Measurements from ENCODE around the gene ARFGEF2.

Gene ARFGEF2

DNA sequence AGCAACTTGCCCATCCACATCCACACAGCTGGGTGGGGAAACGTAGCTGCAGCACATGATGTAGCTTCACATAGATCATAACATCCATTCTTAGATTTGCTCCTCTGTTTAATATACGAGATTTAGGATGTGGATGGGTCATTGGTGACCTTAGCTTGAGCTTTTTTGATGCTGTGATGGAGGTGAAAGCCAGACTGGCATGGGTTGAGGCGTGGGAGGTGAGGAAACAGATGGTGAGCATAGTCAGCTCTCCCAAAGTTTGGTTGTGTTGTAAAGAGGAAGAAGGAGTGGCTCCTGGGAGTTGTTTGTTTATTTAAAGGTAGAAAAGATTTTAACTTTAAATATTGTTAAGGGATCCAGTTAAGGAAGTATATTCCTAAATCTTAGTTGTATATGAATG is 5.3 kb downstream of the ARFGEF2 start:
- Histone ChIP-seq H3K79me1 (ENCODE audit: low read length) (peaks cover 29% of the 10 kb centered on the region), H3K4ac (ENCODE audit: low read depth, low read length) (no peak overlapping the region), H3K4me1 (ENCODE audit: control insufficient read depth, low read depth, low read length) (peaks cover 2% of the 10 kb centered on the region), H3K4me2 (ENCODE audit: low read length) (no peak overlapping the region), H2AK5ac (ENCODE audit: low read length) (no peak overlapping the region), H4K5ac (ENCODE audit: low read length) (no peak overlapping the region), H3K23ac (ENCODE audit: low read length) (no peak overlapping the region), H3K79me2 (ENCODE audit: control insufficient read depth, insufficient read depth, low read length) (peaks cover 56% of the 10 kb centered on the region), H2BK15ac (replicated peaks; ENCODE audit: low read depth) (no peak overlapping the region), H3K18ac (ENCODE audit: low read length) (no peak overlapping the region), H4K8ac (ENCODE audit: low read depth, low read length) (no peak overlapping the region), H3K9ac (ENCODE audit: low read length) (no peak overlapping the region), H2BK5ac (ENCODE audit: low read length) (no peak overlapping the region), H3K4me3 (ENCODE audit: low read length) (no peak overlapping the region), H3K27ac (ENCODE audit: low read depth, low read length) (no peak overlapping the region), H2BK120ac (ENCODE audit: low read depth, low read length) (no peak overlapping the region), H3K27me3 (ENCODE audit: insufficient read depth, low read length, poor library complexity) (no peaks in the 10 kb centered on the region), H3K36me3 (ENCODE audit: control insufficient read depth, insufficient read depth, low read length) (no peaks in the 10 kb centered on the region), H3K56ac (ENCODE audit: low read length) (no peak overlapping the region)
- no peak for DNase-seq
- no CpG with 5 or more reads among the region's 3 CpGs for WGBS (ENCODE audit: extremely low coverage, insufficient coverage, low lambda C conversion rate)

DNA sequence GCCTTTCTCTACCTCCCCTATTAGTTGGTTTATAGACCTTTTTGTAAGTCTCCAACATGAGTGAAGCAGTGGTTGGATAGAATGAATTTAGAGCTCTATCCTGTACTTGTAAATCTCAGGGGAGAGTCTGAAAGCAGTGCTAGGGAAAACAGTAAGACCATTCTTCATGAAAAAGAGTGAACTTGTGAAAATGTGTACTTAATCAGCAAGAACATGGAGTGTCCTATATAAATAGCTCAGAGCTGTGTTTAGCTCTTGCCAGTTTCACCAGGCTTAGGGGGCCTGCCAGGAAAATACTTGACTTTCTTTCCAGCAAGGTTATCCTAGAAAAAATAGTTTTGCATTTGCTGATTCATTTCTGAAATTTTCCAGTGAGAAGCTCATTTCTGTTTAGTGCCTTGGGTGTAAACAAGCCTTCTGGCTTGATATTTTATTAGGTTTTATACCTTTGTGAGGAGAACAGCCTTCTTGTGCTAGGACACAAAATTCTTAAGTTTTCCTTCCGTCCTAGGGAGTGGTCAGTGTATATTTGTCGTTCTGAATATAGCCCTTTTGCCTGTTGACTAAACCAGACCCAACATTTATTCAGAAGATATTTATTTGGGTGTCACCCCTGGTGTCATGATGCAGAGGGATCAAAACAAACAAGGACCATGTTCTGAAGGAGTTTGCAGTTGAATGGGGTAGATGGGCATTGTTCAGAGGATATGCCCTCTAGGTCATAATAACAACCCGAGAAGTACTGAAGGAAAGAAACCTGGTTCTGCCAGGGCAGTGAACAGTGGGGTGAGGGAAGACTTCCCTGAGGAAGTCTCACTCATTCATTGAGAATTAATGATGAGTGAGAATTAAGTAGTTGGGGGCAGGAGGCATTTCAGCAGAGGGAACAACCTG is 7.6 kb downstream of the ARFGEF2 start:
- no peak for DNase-seq
- Histone ChIP-seq H2BK120ac (ENCODE audit: low read depth, low read length) (no peak overlapping the region), H4K8ac (ENCODE audit: low read depth, low read length) (no peak overlapping the region), H3K4me3 (ENCODE audit: low read length) (no peak overlapping the region), H3K4me1 (ENCODE audit: control insufficient read depth, low read depth, low read length) (no peaks in the 10 kb centered on the region), H3K79me1 (ENCODE audit: low read length) (peaks cover 33% of the 10 kb centered on the region), H3K18ac (ENCODE audit: low read length) (no peak overlapping the region), H2BK5ac (ENCODE audit: low read length) (no peak overlapping the region), H3K23ac (ENCODE audit: low read length) (no peak overlapping the region), H2BK15ac (replicated peaks; ENCODE audit: low read depth) (no peak overlapping the region), H3K27ac (ENCODE audit: low read depth, low read length) (no peak overlapping the region), H3K27me3 (ENCODE audit: insufficient read depth, low read length, poor library complexity) (no peaks in the 10 kb centered on the region), H3K9ac (ENCODE audit: low read length) (no peak overlapping the region), H3K56ac (ENCODE audit: low read length) (no peak overlapping the region), H3K4ac (ENCODE audit: low read depth, low read length) (no peak overlapping the region), H3K79me2 (ENCODE audit: control insufficient read depth, insufficient read depth, low read length) (peaks cover 58% of the 10 kb centered on the region), H2AK5ac (ENCODE audit: low read length) (no peak overlapping the region), H4K5ac (ENCODE audit: low read length) (no peak overlapping the region), H3K4me2 (ENCODE audit: low read length) (no peak overlapping the region), H3K36me3 (ENCODE audit: control insufficient read depth, insufficient read depth, low read length) (no peaks in the 10 kb centered on the region)
- WGBS (ENCODE audit: extremely low coverage, insufficient coverage, low lambda C conversion rate) = no CpG with 5 or more reads among the region's 3 CpGs

DNA sequence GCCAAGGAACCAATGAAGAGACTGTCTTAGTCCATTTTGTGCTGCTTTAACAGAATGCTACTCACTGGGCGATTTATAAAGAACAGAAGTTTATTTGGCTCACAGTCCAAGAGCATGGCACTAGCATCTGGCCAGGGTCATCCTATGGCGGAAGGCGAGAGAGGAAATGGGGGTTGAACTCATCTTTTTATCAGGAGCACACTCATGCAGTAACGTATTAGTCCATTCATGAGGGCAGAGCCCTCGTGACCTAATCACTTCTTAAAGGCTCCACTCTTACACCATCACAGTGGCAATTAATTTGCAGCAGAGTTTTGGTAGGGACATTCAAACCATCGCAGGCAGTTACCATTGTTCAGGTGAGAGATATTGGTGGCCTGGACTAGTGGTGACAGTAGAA is 8.5 kb downstream of the ARFGEF2 start:
- Histone ChIP-seq H3K79me1 (ENCODE audit: low read length) (peaks cover 29% of the 10 kb centered on the region), H3K18ac (ENCODE audit: low read length) (no peak overlapping the region), H3K23ac (ENCODE audit: low read length) (no peak overlapping the region), H2AK5ac (ENCODE audit: low read length) (no peak overlapping the region), H4K8ac (ENCODE audit: low read depth, low read length) (no peak overlapping the region), H2BK5ac (ENCODE audit: low read length) (no peak overlapping the region), H3K4ac (ENCODE audit: low read depth, low read length) (no peak overlapping the region), H3K79me2 (ENCODE audit: control insufficient read depth, insufficient read depth, low read length) (peaks cover 56% of the 10 kb centered on the region), H4K5ac (ENCODE audit: low read length) (no peak overlapping the region), H3K27me3 (ENCODE audit: insufficient read depth, low read length, poor library complexity) (no peaks in the 10 kb centered on the region), H3K27ac (ENCODE audit: low read depth, low read length) (no peak overlapping the region), H3K4me2 (ENCODE audit: low read length) (no peak overlapping the region), H2BK120ac (ENCODE audit: low read depth, low read length) (no peak overlapping the region), H2BK15ac (replicated peaks; ENCODE audit: low read depth) (no peak overlapping the region), H3K56ac (ENCODE audit: low read length) (no peak overlapping the region), H3K9ac (ENCODE audit: low read length) (no peak overlapping the region), H3K4me3 (ENCODE audit: low read length) (no peak overlapping the region), H3K36me3 (ENCODE audit: control insufficient read depth, insufficient read depth, low read length) (no peaks in the 10 kb centered on the region), H3K4me1 (ENCODE audit: control insufficient read depth, low read depth, low read length) (no peaks in the 10 kb centered on the region)
- WGBS (ENCODE audit: extremely low coverage, insufficient coverage, low lambda C conversion rate) = no CpG with 5 or more reads among the region's 6 CpGs
- no peak for DNase-seq

DNA sequence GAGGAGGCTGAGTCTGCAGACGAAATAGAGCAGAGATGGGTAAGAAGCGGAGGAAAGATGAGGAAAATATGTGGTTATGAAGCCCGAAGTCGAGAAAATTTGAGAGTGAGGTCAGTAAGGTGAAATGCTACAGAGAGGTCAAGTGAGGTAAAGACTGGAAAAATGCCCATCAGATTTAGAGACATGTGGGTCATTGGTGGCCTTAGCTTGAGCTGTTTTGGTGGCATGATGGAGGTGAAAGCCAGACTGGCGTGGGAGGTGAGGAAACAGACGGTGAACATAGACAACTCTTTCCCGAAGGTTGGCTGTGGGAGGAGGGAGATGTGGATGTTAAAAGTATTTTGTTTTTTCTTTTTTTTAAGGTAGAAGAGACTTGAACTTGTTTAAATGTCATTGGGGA is 9.4 kb downstream of the ARFGEF2 start:
- no peak overlapping the region for H2BK15ac ChIP-seq (replicated peaks; ENCODE audit: low read depth)
- H3K4me1 ChIP-seq (ENCODE audit: control insufficient read depth, low read depth, low read length) = no peaks in the 10 kb centered on the region
- H3K9ac ChIP-seq (ENCODE audit: low read length) = no peak overlapping the region
- no peak overlapping the region for H3K56ac ChIP-seq (ENCODE audit: low read length)
- WGBS (ENCODE audit: extremely low coverage, insufficient coverage, low lambda C conversion rate) = 100% methylated on average over 3 of the region's 7 CpGs
- no peaks in the 10 kb centered on the region for H3K36me3 ChIP-seq (ENCODE audit: control insufficient read depth, insufficient read depth, low read length)
- H4K8ac ChIP-seq (ENCODE audit: low read depth, low read length) = no peak overlapping the region
- DNase-seq = no peak
- no peak overlapping the region for H2BK5ac ChIP-seq (ENCODE audit: low read length)
- H2BK120ac ChIP-seq (ENCODE audit: low read depth, low read length) = no peak overlapping the region
- no peak overlapping the region for H2AK5ac ChIP-seq (ENCODE audit: low read length)
- no peak overlapping the region for H4K5ac ChIP-seq (ENCODE audit: low read length)
- no peak overlapping the region for H3K4me2 ChIP-seq (ENCODE audit: low read length)
- H3K27me3 ChIP-seq (ENCODE audit: insufficient read depth, low read length, poor library complexity) = no peaks in the 10 kb centered on the region
- H3K4me3 ChIP-seq (ENCODE audit: low read length) = no peak overlapping the region
- H3K27ac ChIP-seq (ENCODE audit: low read depth, low read length) = no peak overlapping the region
- H3K23ac ChIP-seq (ENCODE audit: low read length) = no peak overlapping the region
- no peak overlapping the region for H3K4ac ChIP-seq (ENCODE audit: low read depth, low read length)
- H3K79me1 ChIP-seq (ENCODE audit: low read length) = peaks cover 29% of the 10 kb centered on the region
- H3K18ac ChIP-seq (ENCODE audit: low read length) = no peak overlapping the region
- H3K79me2 ChIP-seq (ENCODE audit: control insufficient read depth, insufficient read depth, low read length) = peaks cover 54% of the 10 kb centered on the region

DNA sequence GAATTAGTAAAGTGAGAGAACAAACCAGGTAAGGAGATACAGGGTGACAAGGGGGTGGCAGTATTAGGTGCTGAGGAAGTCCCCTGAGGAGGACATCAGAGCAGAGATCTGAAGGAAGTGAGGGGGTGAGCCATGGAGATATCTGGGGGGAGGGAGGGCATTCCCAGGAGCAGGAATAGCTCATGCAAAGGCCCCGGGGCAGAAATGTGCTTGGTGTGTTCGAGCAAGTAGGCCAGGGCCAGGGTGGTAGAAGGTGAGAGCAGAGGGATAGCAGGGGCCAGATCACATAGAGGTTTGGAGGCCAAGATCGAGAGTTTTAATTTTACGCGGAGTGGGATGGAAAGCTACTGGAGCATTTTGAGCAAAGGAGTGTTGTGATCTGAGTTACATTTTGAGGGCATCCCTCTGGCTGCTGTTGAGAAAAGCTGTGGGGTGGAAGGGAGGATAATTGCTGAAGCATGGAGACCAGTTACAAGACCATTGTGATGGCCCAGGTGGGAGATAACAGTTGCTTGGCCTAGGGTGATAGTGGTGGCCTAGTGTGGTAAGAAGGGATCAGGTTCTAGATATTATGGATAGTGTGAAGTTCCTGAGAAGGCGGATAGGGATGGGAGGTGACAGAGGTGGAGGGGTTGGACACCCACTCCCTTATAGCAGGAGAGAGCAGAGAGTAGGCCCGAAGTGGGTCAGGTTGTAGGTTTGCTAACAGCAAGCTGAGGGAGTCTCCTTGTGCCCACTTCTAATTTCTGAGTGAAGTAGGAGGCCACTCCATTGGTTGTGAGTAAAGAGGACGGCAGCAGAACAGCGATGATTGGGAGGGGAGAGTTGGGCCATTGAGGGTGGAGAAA is 10.2 kb downstream of the ARFGEF2 start:
- H3K18ac ChIP-seq (ENCODE audit: low read length) = no peak overlapping the region
- H3K9ac ChIP-seq (ENCODE audit: low read length) = no peak overlapping the region
- no peak overlapping the region for H2AK5ac ChIP-seq (ENCODE audit: low read length)
- H3K23ac ChIP-seq (ENCODE audit: low read length) = no peak overlapping the region
- no peak overlapping the region for H4K5ac ChIP-seq (ENCODE audit: low read length)
- no peaks in the 10 kb centered on the region for H3K4me1 ChIP-seq (ENCODE audit: control insufficient read depth, low read depth, low read length)
- WGBS (ENCODE audit: extremely low coverage, insufficient coverage, low lambda C conversion rate) = no CpG with 5 or more reads among the region's 9 CpGs
- no peak overlapping the region for H3K56ac ChIP-seq (ENCODE audit: low read length)
- DNase-seq = peak; percentile 50
- H2BK120ac ChIP-seq (ENCODE audit: low read depth, low read length) = no peak overlapping the region
- no peaks in the 10 kb centered on the region for H3K36me3 ChIP-seq (ENCODE audit: control insufficient read depth, insufficient read depth, low read length)
- H4K8ac ChIP-seq (ENCODE audit: low read depth, low read length) = no peak overlapping the region
- H3K27ac ChIP-seq (ENCODE audit: low read depth, low read length) = peak overlapping the region; percentile 17
- no peak overlapping the region for H3K4ac ChIP-seq (ENCODE audit: low read depth, low read length)
- H3K4me2 ChIP-seq (ENCODE audit: low read length) = no peak overlapping the region
- no peak overlapping the region for H2BK15ac ChIP-seq (replicated peaks; ENCODE audit: low read depth)
- H3K79me1 ChIP-seq (ENCODE audit: low read length) = peaks cover 26% of the 10 kb centered on the region
- H2BK5ac ChIP-seq (ENCODE audit: low read length) = no peak overlapping the region
- H3K27me3 ChIP-seq (ENCODE audit: insufficient read depth, low read length, poor library complexity) = no peaks in the 10 kb centered on the region
- no peak overlapping the region for H3K4me3 ChIP-seq (ENCODE audit: low read length)
- H3K79me2 ChIP-seq (ENCODE audit: control insufficient read depth, insufficient read depth, low read length) = peaks cover 49% of the 10 kb centered on the region

All from mesendoderm (in vitro differentiated cells).